ENCODE measurements around the gene SMYD3. TPM values are rescaled to one million over a fixed set of nuclear protein-coding genes. Genes with fewer than 3 reads are reported as not detected.

SMYD3 gene
- total and polyA plus RNA-seq, 9 donors = 10.8 to 24.0 (median 13.7) TPM

GRCh38 chr1:246492611-246493245 lies 14.4 kb downstream of the SMYD3 start:
- Histone ChIP-seq H3K4me3 (no peak overlapping the region), H3K27me3 (no peaks in the 10 kb centered on the region), H3K4me1 (ENCODE audit: insufficient read depth) (no peaks in the 10 kb centered on the region), H3K9me3 (no peaks in the 10 kb centered on the region), H3K27ac (no peak overlapping the region), H3K36me3 (no peaks in the 10 kb centered on the region)
- peak; percentile 55 to 80 (median 71) for DNase-seq
- WGBS, 3 donors = 30 to 34% (median 33%) methylated on average over 3 of the region's 3 CpGs
- TF ChIP-seq POLR2A (IDR thresholded peaks at IDR 0.05) = no peak
- no peak for TF ChIP-seq EP300 (IDR thresholded peaks at IDR 0.05)
- peak; percentile 58 to 60 (median 59) for TF ChIP-seq CTCF (IDR thresholded peaks at IDR 0.05)
- intact Hi-C loops (cut with DNase I) = loop anchor here in 2 of 4 donors (5.0 kb wide), 1 partner anchor 1340 kb away; the partner anchor contains the start of gene KIF26B (in 2 of the 2)

- TF ChIP-seq POLR2A (IDR thresholded peaks at IDR 0.05) (no peak), EP300 (IDR thresholded peaks at IDR 0.05) (no peak), CTCF (IDR thresholded peaks at IDR 0.05) (no peak)
- no peaks in the 10 kb centered on the region for H3K4me1 ChIP-seq (ENCODE audit: insufficient read depth)
- no peaks in the 10 kb centered on the region for H3K36me3 ChIP-seq
- no peaks in the 10 kb centered on the region for H3K27me3 ChIP-seq
- intact Hi-C loops (cut with DNase I) = loop anchor here in 3 of 4 donors (2.0 to 5.0 kb wide), 2 partner anchors 1337 to 1339 kb away; partner anchors contain the start of gene KIF26B (in 3 of the 3)
- WGBS, 3 donors = 78 to 89% (median 82%) methylated on average over 7 of the region's 7 CpGs
- no peaks in the 10 kb centered on the region for H3K9me3 ChIP-seq
- H3K4me3 ChIP-seq = no peak overlapping the region
- no peak for DNase-seq
- H3K27ac ChIP-seq = no peak overlapping the region
Observed at GRCh38 chr1:246491551-246492053, 15.5 kb downstream of the SMYD3 start.

GRCh38 chr1:246488674-246489073 lies 18.4 kb downstream of the SMYD3 start:
- H3K4me3 ChIP-seq = no peak overlapping the region
- 93 to 95% (median 94%) methylated on average over 6 of the region's 6 CpGs for WGBS, 3 donors
- H3K27ac ChIP-seq = no peak overlapping the region
- no peaks in the 10 kb centered on the region for H3K36me3 ChIP-seq
- no peaks in the 10 kb centered on the region for H3K4me1 ChIP-seq (ENCODE audit: insufficient read depth)
- no peak for TF ChIP-seq CTCF (IDR thresholded peaks at IDR 0.05)
- TF ChIP-seq EP300 (IDR thresholded peaks at IDR 0.05) = no peak
- TF ChIP-seq POLR2A (IDR thresholded peaks at IDR 0.05) = no peak
- H3K27me3 ChIP-seq = no peaks in the 10 kb centered on the region
- DNase-seq = no peak
- H3K9me3 ChIP-seq = no peaks in the 10 kb centered on the region
- intact Hi-C loops (cut with DNase I) = no loop called here

- TF ChIP-seq CTCF (IDR thresholded peaks at IDR 0.05) (no peak), EP300 (IDR thresholded peaks at IDR 0.05) (no peak), POLR2A (IDR thresholded peaks at IDR 0.05) (no peak)
- intact Hi-C loops (cut with DNase I) = no loop called here
- H3K4me3 ChIP-seq = no peak overlapping the region
- H3K36me3 ChIP-seq = no peaks in the 10 kb centered on the region
- no peaks in the 10 kb centered on the region for H3K9me3 ChIP-seq
- no peaks in the 10 kb centered on the region for H3K27me3 ChIP-seq
- peak overlapping the region in 1 of 2 donors; percentile 32 for H3K27ac ChIP-seq
- peaks cover 1% of the 10 kb centered on the region for H3K4me1 ChIP-seq (ENCODE audit: insufficient read depth)
- no peak for DNase-seq
Observed at GRCh38 chr1:246483569-246483933, 23.5 kb downstream of the SMYD3 start.
